Measurements from ENCODE around the gene GABRB1.

GABRB1 gene

GRCh38 chr4:47410271-47410670 is 378.9 kb downstream of the GABRB1 start:
- no peak for DNase-seq

GRCh38 chr4:47413521-47413920 is 382.2 kb downstream of the GABRB1 start:
- DNase-seq: no peak

- no peak for DNase-seq
These were observed 384.4 kb downstream of the GABRB1 start for GRCh38 chr4:47415719-47416118.

- no peak for DNase-seq
These were observed 386.8 kb downstream of the GABRB1 start for GRCh38 chr4:47418147-47418546.

- no peak for DNase-seq
These were observed 387.9 kb downstream of the GABRB1 start for GRCh38 chr4:47419296-47419695.

GRCh38 chr4:47425628-47426027 is 394.3 kb downstream of the GABRB1 start:
- no peak for DNase-seq

GRCh38 chr4:47427935-47428334 is 396.6 kb downstream of the GABRB1 start:
- no peak for DNase-seq

GRCh38 chr4:47432749-47433148 is 401.4 kb downstream of the GABRB1 start:
- DNase-seq: no peak

- no peak for DNase-seq
These were observed 403.6 kb downstream of the GABRB1 start for GRCh38 chr4:47434931-47435330.

- DNase-seq: no peak
These were observed 411.6 kb downstream of the GABRB1 start for GRCh38 chr4:47442980-47443379.

GRCh38 chr4:47444031-47444430 is 412.7 kb downstream of the GABRB1 start:
- no peak for DNase-seq

GRCh38 chr4:47451657-47452056 is 420.3 kb downstream of the GABRB1 start:
- no peak for DNase-seq

- DNase-seq: no peak
These were observed 431.4 kb downstream of the GABRB1 start for GRCh38 chr4:47462799-47463234.

- DNase-seq: peak; percentile 84 to 93 (median 90)
These were observed 432.0 kb downstream of the GABRB1 start, which contains the start of gene COMMD8 for GRCh38 chr4:47463235-47463956. Gene COMMD8, minus strand, starts transcription at chr4:47463702. Its CDS starts 51 bp downstream, at chr4:47463651.

GRCh38 chr4:47465004-47465403 is 433.6 kb downstream of the GABRB1 start:
- no peak for DNase-seq

GRCh38 chr4:47466056-47466785 is 434.9 kb downstream of the GABRB1 start:
- DNase-seq: no peak

GRCh38 chr4:47468706-47469365 is 437.5 kb downstream of the GABRB1 start:
- DNase-seq: no peak

- no peak for DNase-seq
These were observed 438.6 kb downstream of the GABRB1 start for GRCh38 chr4:47469951-47470350.

- no peak for DNase-seq
These were observed 439.7 kb downstream of the GABRB1 start for GRCh38 chr4:47471064-47471463.

GRCh38 chr4:47471591-47471990 is 440.2 kb downstream of the GABRB1 start:
- no peak for DNase-seq

- no peak for DNase-seq
These were observed 441.9 kb downstream of the GABRB1 start for GRCh38 chr4:47473141-47473750.

- DNase-seq: no peak
These were observed 443.4 kb downstream of the GABRB1 start for GRCh38 chr4:47474799-47475198.

GRCh38 chr4:47475411-47475810 is 444.0 kb downstream of the GABRB1 start:
- no peak for DNase-seq

All from activated naive CD4-positive, alpha-beta T cell (primary cell).